ENCODE measurements around the gene TRMT5.

DNA sequence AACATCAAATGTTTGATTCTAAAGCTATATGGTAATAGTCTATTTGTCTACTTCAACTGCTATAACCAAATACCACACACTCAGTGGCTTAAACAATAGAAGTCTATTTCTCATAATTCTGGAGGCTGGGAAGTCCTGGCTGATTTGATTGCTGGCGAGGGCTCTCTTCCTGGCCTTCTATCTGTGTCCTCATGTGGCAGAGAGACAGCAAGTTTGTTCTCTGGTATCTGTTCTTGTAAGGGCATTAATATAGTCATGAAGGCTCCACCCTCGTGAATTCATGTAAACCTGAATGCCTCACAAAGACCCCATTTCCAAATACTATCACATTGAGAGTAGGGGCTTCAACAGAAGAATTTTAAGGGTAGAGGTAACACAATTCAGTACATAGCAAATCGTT is 34.1 kb downstream of the TRMT5 start:
- TF ChIP-seq, protein P1, sequence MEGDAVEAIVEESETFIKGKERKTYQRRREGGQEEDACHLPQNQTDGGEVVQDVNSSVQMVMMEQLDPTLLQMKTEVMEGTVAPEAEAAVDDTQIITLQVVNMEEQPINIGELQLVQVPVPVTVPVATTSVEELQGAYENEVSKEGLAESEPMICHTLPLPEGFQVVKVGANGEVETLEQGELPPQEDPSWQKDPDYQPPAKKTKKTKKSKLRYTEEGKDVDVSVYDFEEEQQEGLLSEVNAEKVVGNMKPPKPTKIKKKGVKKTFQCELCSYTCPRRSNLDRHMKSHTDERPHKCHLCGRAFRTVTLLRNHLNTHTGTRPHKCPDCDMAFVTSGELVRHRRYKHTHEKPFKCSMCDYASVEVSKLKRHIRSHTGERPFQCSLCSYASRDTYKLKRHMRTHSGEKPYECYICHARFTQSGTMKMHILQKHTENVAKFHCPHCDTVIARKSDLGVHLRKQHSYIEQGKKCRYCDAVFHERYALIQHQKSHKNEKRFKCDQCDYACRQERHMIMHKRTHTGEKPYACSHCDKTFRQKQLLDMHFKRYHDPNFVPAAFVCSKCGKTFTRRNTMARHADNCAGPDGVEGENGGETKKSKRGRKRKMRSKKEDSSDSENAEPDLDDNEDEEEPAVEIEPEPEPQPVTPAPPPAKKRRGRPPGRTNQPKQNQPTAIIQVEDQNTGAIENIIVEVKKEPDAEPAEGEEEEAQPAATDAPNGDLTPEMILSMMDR (IDR thresholded peaks at IDR 0.05) = no peak
- no peak for TF ChIP-seq POLR2A (IDR thresholded peaks at IDR 0.05)

All from body of pancreas (tissue), 4 donors.